Progenitor cell of endocrine pancreas (in vitro differentiated cells): ENCODE measurements around the gene AZIN2. TPM values are rescaled to one million over a fixed set of nuclear protein-coding genes. Genes with fewer than 3 reads are reported as not detected.

Experiments used
- DNase-seq: peaks from one replicate; pipeline ENCODE4 v3.0.0; 2021; ENCODE audit warnings: low spot score; ENCODE audit not compliant: unreplicated experiment
- H3K27ac Mint-ChIP-seq: 2 replicates; pipeline ENCODE4 v1.8.0; 2021; ENCODE audit warnings: mild to moderate bottlenecking, moderate library complexity, mixed read lengths
- H3K27me3 Mint-ChIP-seq: 2 replicates; pipeline ENCODE4 v1.8.0; 2021; ENCODE audit warnings: mixed read lengths
- H3K36me3 Mint-ChIP-seq: 2 replicates; pipeline ENCODE4 v1.8.0; 2022; ENCODE audit warnings: mixed read lengths; ENCODE audit not compliant: insufficient read depth
- H3K4me1 Mint-ChIP-seq: 2 replicates; pipeline ENCODE4 v1.8.0; 2021; ENCODE audit warnings: low read depth, mixed read lengths
- H3K4me3 Mint-ChIP-seq: 2 replicates; pipeline ENCODE4 v1.8.0; 2021; ENCODE audit warnings: low read depth, mild to moderate bottlenecking, moderate library complexity, mixed read lengths
- H3K9me3 Mint-ChIP-seq: 2 replicates; pipeline ENCODE4 v1.8.0; 2021; ENCODE audit warnings: low read depth, mixed read lengths
- total RNA-seq: library from RNA; stranded (reverse); gene quantifications from 2 replicates; pipeline ENCODE4 v1.2.1, GENCODE V29; 2021
- TF ChIP-seq, protein P1 (sequence below): fragments of 200-600 bp; sonication (generic); IDR thresholded peaks from one replicate; pipeline ENCODE4 v1.5.0; 2021; ENCODE audit warnings: antibody characterized with exemption, mild to moderate bottlenecking; ENCODE audit not compliant: unreplicated experiment

AZIN2 gene
- total RNA-seq, 1 donor from 2014 or later, result 5.2 TPM

DNA sequence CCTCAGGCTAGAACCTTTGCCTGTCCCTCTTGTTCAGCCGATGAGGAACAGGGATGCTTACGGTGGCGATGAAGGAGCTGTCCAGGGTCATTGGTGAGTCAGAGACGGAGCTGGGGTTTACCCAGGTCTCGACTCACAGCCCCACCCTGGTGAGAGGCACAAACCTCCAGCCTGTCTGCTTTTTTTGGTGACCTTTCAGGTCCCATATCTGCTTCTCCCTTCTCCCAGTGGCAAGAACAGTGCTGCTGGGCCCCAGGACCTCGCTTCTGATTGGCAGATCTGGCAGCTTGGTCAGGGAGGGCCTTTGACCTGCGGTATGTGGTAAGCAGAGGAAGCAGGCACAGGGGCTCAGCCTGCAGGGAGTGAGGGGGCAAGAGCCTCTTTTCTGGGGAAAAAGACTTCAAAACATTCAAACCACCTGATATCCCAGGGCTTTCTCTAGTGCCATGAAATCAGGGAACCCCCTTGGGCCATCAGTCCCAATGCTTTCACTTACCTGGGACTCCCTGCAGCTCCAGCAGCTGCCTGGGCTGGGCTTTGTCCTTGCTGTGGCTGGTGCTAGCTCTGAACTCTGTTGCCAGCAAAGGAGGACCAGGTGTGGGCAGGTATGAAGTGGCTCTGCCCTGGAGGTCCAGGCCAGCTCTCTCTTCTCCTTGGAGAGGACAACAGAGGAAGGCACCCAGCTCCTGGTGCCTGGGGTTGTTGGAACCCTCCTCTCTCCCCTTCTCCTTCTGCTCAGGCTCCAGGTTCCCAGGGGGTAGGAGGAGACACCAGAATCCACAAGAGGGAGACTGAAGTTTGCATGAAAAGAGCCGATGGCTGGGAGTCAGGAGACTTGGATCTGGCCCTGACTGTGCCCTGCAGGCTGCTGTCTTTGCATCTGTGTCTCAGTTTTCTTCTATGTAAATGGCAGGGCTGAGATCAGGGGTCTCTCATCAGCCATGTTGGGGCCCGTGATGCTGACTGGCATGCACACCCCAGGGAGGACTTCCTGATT, 59.5 kb downstream of the AZIN2 start:
- Mint-ChIP-seq H3K27me3 (peaks cover 10% of the 10 kb centered on the region), H3K4me3 (no peak overlapping the region), H3K27ac (no peak overlapping the region), H3K9me3 (no peaks in the 10 kb centered on the region), H3K4me1 (no peaks in the 10 kb centered on the region), H3K36me3 (no peaks in the 10 kb centered on the region)
- TF ChIP-seq, protein P1, sequence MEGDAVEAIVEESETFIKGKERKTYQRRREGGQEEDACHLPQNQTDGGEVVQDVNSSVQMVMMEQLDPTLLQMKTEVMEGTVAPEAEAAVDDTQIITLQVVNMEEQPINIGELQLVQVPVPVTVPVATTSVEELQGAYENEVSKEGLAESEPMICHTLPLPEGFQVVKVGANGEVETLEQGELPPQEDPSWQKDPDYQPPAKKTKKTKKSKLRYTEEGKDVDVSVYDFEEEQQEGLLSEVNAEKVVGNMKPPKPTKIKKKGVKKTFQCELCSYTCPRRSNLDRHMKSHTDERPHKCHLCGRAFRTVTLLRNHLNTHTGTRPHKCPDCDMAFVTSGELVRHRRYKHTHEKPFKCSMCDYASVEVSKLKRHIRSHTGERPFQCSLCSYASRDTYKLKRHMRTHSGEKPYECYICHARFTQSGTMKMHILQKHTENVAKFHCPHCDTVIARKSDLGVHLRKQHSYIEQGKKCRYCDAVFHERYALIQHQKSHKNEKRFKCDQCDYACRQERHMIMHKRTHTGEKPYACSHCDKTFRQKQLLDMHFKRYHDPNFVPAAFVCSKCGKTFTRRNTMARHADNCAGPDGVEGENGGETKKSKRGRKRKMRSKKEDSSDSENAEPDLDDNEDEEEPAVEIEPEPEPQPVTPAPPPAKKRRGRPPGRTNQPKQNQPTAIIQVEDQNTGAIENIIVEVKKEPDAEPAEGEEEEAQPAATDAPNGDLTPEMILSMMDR, result no peak
- DNase-seq, result no peak

- no peak overlapping the region for H3K4me3 Mint-ChIP-seq
- no peaks in the 10 kb centered on the region for H3K9me3 Mint-ChIP-seq
- H3K27ac Mint-ChIP-seq, result no peak overlapping the region
- H3K4me1 Mint-ChIP-seq, result no peaks in the 10 kb centered on the region
- DNase-seq, result no peak
- no peaks in the 10 kb centered on the region for H3K36me3 Mint-ChIP-seq
- H3K27me3 Mint-ChIP-seq, result peaks cover 8% of the 10 kb centered on the region
- TF ChIP-seq, protein P1, result no peak
These were observed 60.3 kb downstream of the AZIN2 start for GRCh38 chr1:33141216-33141615.

DNA sequence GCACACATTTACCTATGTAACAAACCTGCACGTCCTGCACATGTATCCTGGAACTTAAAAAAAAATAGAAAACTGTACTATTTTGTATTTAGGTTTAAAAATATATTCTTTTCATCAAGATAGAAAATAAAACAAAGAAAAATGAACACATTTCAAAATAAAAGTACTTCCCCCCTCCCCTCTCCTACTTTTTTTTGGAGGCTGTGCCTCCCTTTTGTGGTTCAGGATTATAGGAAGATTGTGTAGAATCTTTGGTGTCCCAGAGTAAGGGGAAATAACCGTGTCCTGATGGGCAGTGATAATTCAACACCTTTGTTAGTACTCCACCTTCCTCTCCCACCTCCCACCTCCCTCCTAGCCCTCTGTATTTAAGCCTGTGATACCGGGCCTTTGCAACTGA, 60.8 kb downstream of the AZIN2 start:
- DNase-seq, result no peak
- no peaks in the 10 kb centered on the region for H3K4me1 Mint-ChIP-seq
- H3K27ac Mint-ChIP-seq, result no peak overlapping the region
- TF ChIP-seq, protein P1, result no peak
- no peaks in the 10 kb centered on the region for H3K36me3 Mint-ChIP-seq
- peaks cover 8% of the 10 kb centered on the region for H3K27me3 Mint-ChIP-seq
- H3K4me3 Mint-ChIP-seq, result no peak overlapping the region
- no peaks in the 10 kb centered on the region for H3K9me3 Mint-ChIP-seq

DNA sequence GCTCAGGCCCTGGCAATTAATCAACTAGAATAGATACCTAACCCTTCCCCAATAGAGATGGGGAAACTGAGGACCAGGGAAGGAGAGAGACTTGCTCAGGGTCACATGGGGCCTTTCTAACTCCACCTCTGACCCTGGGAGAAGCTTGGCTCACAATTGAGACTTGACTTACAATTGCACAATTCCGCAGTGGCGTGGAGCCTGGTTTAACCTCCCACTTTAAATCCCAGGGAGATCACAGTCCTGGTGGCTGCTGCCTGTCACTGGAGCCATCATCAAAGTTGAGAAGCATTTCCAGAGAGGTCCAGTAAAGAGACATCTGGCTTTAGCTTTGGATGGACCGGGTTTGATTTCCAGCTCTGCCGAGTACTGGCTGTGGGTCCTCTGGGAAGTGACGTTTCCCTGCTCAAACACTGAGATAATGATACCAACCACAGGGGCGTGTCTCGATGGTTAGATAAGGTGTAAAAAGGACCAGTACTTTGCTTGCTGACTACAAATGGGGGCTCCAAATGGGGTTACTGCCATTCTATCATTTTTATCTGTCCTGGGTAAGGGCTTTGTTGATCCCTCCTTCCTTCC, 61.6 kb downstream of the AZIN2 start:
- no peaks in the 10 kb centered on the region for H3K4me1 Mint-ChIP-seq
- H3K9me3 Mint-ChIP-seq, result no peaks in the 10 kb centered on the region
- H3K27me3 Mint-ChIP-seq, result peaks cover 8% of the 10 kb centered on the region
- TF ChIP-seq, protein P1, result no peak
- H3K36me3 Mint-ChIP-seq, result no peaks in the 10 kb centered on the region
- H3K4me3 Mint-ChIP-seq, result no peak overlapping the region
- no peak overlapping the region for H3K27ac Mint-ChIP-seq
- no peak for DNase-seq

- no peak overlapping the region for H3K4me3 Mint-ChIP-seq
- no peak for DNase-seq
- H3K36me3 Mint-ChIP-seq, result no peaks in the 10 kb centered on the region
- no peaks in the 10 kb centered on the region for H3K9me3 Mint-ChIP-seq
- H3K27ac Mint-ChIP-seq, result peak overlapping the region; percentile 12
- TF ChIP-seq, protein P1, result no peak
- no peaks in the 10 kb centered on the region for H3K4me1 Mint-ChIP-seq
- peaks cover 8% of the 10 kb centered on the region for H3K27me3 Mint-ChIP-seq
These were observed 62.2 kb downstream of the AZIN2 start for GRCh38 chr1:33143176-33143575.
